Right lobe of liver (tissue), 6 donors: ENCODE measurements around the gene BRD1. TPM values are rescaled to one million over a fixed set of nuclear protein-coding genes. Genes with fewer than 3 reads are reported as not detected.

Experiments used
- ATAC-seq, 4 donors: fragments of 200-7000 bp; cut with Tn5 transposase; one replicate each; pipeline ENCODE4 v1.9.1; 2020; ENCODE audit warnings: mild to moderate bottlenecking in 4 of 4, moderate library complexity in 4 of 4
- DNase-seq, 3 donors: peaks; one replicate each; pipeline ENCODE4 v3.0.0-alpha.2; 2020
- H3K27ac ChIP-seq, 3 donors: fragments of 200-600 bp; one replicate each; pipeline ENCODE4 v1.8.0; 2022
- H3K27me3 ChIP-seq, 2 donors: fragments of 200-600 bp; one replicate each; pipeline ENCODE4 v1.8.0; 2022
- H3K36me3 ChIP-seq, 4 donors: fragments of 200-600 bp; sonication (generic) in 1 of 4; one replicate each; pipeline versions ENCODE4 v1.5.1 to v1.8.0; 2017 to 2022; ENCODE audit warnings: control low read depth in 1 of 4
- H3K4me1 ChIP-seq, 4 donors: fragments of 200-600 bp; sonication (generic) in 1 of 4; one replicate each; pipeline versions ENCODE4 v1.5.1 to v1.8.0; 2017 to 2022; ENCODE audit warnings: control low read depth in 1 of 4
- H3K4me3 ChIP-seq, 3 donors: fragments of 200-600 bp; one replicate each; pipeline ENCODE4 v1.8.0; 2022
- H3K9me3 ChIP-seq, 4 donors: fragments of 200-600 bp; sonication (generic) in 1 of 4; one replicate each; pipeline versions ENCODE4 v1.5.1 to v1.8.0; 2017 to 2022; ENCODE audit warnings: control low read depth in 1 of 4
- POLR2A ChIP-seq: fragments of 450-650 bp; IDR thresholded peaks from one replicate; pipeline ENCODE4 v1.6.1; 2017; ENCODE audit warnings: antibody characterized with exemption, mild to moderate bottlenecking
- WGBS: methylation state at CpG from one replicate; pipeline ENCODE4 v1.1.6; 2018; ENCODE audit warnings: low coverage, low lambda C conversion rate; ENCODE audit not compliant: insufficient coverage; ENCODE audit errors: missing lambda C conversion rate; 5-methylcytosine and 5-hydroxymethylcytosine counted together
- intact Hi-C, 2 donors: fragments of 100-400 bp; cut with DNase I; formaldehyde crosslinking; loops; one replicate each; pipeline versions ENCODE4 v1.11.2 to v1.14.1; 2022
- total RNA-seq, 6 experiments: library from RNA; depleted of rRNA in 2 of 6; stranded (reverse); fragments of >200 nt in 2 of 6; fragmentation: NEBNext Ultra II Directional in 3 of 6; extraction: Animal tissue kit (Norgen Biotek cat#: 25700) in 3 of 6; gene quantifications; one replicate each; pipeline versions ENCODE4 v1.1.0 to v1.2.4, GENCODE V29; 2016 to 2023
- TF ChIP-seq, protein P1 (sequence below), 4 donors: fragments of 200-600 bp in 3 of 4; fragments of 450-650 bp in 1 of 4; IDR thresholded peaks; one replicate each; pipeline versions ENCODE4 v1.5.1 to v1.8.0; 2016 to 2022; ENCODE audit warnings: antibody characterized with exemption in 4 of 4, mild to moderate bottlenecking in 2 of 4
- donor health status: DM: no; HTN: yes; CAD: no.
- donor health status: DM: no; HTN: no; CAD: no.
- donor health status: DM: no; HTN: no; CAD: no.
- donor health status: DM: no; HTN: yes; CAD: no.
- donor health status: DM: no; HTN: yes; CAD: no.

Gene BRD1
- total RNA-seq, 6 experiments from 2014 or later = 9.3 to 17.8 (median 11.6) TPM

DNA sequence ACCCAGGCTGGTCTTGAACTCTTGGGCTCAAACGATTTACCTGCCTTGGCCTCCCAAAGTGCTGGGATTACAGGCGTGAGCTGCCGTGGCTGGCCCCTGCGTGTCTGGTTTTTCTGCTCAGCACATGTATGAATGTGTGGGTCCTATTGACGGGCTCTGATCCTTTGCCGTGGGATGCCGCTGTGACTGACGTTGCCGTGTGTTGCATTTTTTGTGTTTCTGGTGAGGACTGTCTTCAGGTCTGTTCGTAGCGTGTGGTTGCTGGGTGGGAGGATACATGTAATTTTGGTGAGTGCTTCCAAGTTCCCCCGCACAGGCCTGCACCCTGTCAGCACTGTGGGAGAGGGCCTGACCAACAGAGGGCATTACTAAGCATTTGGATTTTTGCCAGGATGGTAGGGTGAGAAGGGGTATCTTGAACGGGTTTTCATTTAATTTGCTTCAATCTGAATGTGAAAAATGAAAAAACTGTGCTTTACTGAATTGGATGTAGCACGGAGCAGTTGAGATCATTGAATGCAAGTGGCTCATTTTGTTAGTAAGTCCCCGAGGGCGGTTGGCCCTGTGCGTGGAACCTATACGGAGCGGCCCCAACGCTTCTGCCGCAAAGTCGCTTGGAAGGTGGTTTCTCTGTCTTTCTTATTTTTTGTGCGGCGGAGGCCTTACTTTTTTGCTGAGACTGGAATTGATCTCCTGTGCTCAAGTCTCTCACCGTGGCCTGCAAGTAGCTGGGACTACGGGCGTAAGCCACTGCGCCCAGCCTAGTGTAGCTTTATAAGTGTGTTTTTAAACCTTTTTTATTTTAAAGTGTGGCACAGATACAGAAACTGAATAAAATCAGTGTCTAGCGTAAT lies 34.2 kb upstream of the BRD1 start:
- intact Hi-C loops = no loop called here
- no peak for ATAC-seq
- TF ChIP-seq, protein P1, sequence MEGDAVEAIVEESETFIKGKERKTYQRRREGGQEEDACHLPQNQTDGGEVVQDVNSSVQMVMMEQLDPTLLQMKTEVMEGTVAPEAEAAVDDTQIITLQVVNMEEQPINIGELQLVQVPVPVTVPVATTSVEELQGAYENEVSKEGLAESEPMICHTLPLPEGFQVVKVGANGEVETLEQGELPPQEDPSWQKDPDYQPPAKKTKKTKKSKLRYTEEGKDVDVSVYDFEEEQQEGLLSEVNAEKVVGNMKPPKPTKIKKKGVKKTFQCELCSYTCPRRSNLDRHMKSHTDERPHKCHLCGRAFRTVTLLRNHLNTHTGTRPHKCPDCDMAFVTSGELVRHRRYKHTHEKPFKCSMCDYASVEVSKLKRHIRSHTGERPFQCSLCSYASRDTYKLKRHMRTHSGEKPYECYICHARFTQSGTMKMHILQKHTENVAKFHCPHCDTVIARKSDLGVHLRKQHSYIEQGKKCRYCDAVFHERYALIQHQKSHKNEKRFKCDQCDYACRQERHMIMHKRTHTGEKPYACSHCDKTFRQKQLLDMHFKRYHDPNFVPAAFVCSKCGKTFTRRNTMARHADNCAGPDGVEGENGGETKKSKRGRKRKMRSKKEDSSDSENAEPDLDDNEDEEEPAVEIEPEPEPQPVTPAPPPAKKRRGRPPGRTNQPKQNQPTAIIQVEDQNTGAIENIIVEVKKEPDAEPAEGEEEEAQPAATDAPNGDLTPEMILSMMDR (IDR thresholded peaks at IDR 0.05) = no peak
- TF ChIP-seq POLR2A = no peak

DNA sequence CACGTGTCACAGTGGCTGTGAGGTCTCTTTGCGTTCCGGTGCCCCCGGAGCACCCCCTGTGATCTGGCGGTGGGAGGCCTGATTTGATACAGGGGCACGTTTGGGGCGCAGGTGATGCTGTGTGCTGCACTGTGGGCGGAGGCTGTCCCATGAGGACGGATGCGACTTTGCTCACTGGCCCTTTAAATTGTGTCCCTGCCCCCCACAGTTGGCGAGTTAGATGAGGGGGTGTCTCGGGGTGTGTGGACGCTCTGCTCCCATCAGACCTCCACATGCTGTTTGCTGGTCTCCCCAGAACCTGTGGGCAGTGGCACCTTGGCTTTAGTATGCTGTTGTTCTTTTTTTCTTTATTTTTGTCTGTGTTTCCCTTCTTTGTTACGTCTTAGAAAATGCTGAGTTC lies 31.2 kb upstream of the BRD1 start:
- WGBS = 94% methylated on average over 7 of the region's 14 CpGs
- ATAC-seq (no peak), DNase-seq (no peak)
- peaks cover 0 to 16% (median 6%) of the 10 kb centered on the region in 4 donors for H3K4me1 ChIP-seq
- no peak overlapping the region for H3K27ac ChIP-seq
- H3K4me3 ChIP-seq = no peak overlapping the region
- TF ChIP-seq POLR2A = no peak
- TF ChIP-seq, protein P1 (IDR thresholded peaks at IDR 0.05) = no peak
- intact Hi-C loops = no loop called here
- no peaks in the 10 kb centered on the region for H3K36me3 ChIP-seq
- H3K9me3 ChIP-seq = no peaks in the 10 kb centered on the region
- H3K27me3 ChIP-seq = no peaks in the 10 kb centered on the region

More for the DNA sequence above, 34.2 kb upstream of the BRD1 start:
- DNase-seq = no peak
- Histone ChIP-seq H3K36me3 (no peaks in the 10 kb centered on the region), H3K9me3 (peaks cover 0 to 4% (median 0%) of the 10 kb centered on the region in 4 donors), H3K27me3 (no peaks in the 10 kb centered on the region), H3K27ac (no peak overlapping the region), H3K4me1 (no peaks in the 10 kb centered on the region), H3K4me3 (no peak overlapping the region)
- 88% methylated on average over 18 of the region's 29 CpGs for WGBS

DNA sequence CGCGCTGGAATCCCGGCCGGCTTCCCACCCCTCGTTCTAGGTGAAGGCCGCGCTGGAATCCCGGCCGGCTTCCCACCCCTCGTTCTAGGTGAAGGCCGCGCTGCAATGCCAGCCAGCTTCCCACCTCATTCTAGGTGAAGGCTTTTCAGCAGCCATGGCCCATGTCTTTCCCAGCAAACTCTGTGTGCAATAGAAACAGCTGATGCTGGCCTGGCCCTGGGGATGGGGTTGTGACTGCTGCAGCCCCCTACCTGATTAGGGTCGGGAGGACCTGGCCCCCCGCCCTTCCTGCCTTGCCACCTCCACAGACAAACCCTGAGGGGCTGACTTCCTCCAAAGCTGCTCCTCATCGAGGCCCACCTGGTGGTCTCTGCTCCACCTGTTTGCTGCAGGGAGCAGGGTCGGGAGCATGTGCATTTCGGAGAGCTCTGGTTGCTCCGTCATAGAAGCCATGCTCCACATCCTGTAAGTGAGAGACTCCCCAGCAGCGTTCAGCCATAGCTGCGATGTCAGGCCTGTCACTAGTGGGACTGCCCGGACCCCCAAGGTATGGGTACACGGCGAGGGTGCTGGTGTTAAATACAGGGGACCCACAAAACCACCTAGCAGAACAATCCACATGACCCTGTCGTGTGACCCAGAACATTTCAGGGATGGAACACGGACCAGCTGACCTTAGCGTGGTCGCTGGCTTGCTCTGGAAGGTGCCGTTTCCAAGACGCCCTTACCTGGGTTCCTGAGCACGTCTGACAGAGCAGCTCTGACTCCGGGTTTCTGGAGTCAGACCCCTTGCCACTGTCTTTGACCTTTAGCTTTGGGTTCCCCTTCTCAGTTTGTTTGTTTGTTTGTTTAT lies 29.3 kb upstream of the BRD1 start:
- Histone ChIP-seq H3K4me1 (peaks cover 0 to 16% (median 6%) of the 10 kb centered on the region in 4 donors), H3K4me3 (no peak overlapping the region), H3K27me3 (no peaks in the 10 kb centered on the region), H3K9me3 (no peaks in the 10 kb centered on the region), H3K27ac (no peak overlapping the region), H3K36me3 (no peaks in the 10 kb centered on the region)
- WGBS = 88% methylated on average over 6 of the region's 31 CpGs
- no peak for DNase-seq
- intact Hi-C loops = no loop called here
- no peak for ATAC-seq
- no peak for TF ChIP-seq POLR2A
- TF ChIP-seq, protein P1 (IDR thresholded peaks at IDR 0.05) = no peak

DNA sequence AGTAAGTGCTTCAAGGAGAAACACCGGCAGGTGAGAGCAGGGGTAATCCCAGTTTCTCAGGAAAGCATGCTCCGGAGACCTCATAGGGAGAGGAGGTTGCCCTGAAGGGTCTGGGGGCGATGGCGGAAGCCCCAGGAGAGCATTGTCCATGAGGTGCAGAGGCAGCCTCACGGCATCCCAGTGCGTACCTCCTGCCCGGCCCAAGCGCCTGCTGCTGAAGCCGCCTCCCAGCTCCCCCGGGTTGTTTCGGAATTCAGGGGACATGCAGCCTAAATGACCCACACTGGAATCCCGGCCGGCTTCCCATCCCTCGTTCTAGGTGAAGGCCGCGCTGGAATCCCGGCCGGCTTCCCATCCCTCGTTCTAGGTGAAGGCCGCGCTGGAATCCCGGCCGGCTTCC lies 28.7 kb upstream of the BRD1 start:
- Histone ChIP-seq H3K27me3 (no peaks in the 10 kb centered on the region), H3K4me3 (no peak overlapping the region), H3K36me3 (no peaks in the 10 kb centered on the region), H3K27ac (no peak overlapping the region), H3K4me1 (peaks cover 0 to 16% (median 6%) of the 10 kb centered on the region in 4 donors), H3K9me3 (no peaks in the 10 kb centered on the region)
- DNase-seq = peak in 1 of 3 donors; percentile 52
- intact Hi-C loops = no loop called here
- no peak for ATAC-seq
- TF ChIP-seq POLR2A = no peak
- TF ChIP-seq, protein P1 (IDR thresholded peaks at IDR 0.05) = no peak
- 100% methylated on average over 2 of the region's 23 CpGs for WGBS
